HEK293 (cell line): ENCODE data around the gene LRRTM4.

ENCODE experiments used
- CTCF ChIA-PET: fragments of 350-600 bp; formaldehyde crosslinking; extraction: SDS; loops from one replicate; lab custom pipeline; 2021; ENCODE audit warnings: antibody characterized with exemption; lab: Yijun Ruan, JAX
- POLR2A ChIA-PET: fragments of 300-600 bp; formaldehyde crosslinking; extraction: SDS; loops from one replicate; lab custom pipeline; 2020; ENCODE audit warnings: antibody characterized with exemption, inconsistent platforms; lab: Yijun Ruan, JAX
- H3K27ac ChIP-seq: fragments of 200-500 bp; sonication (Bioruptor generic); 2 replicates; pipeline ENCODE4 v1.5.1; 2014; ENCODE audit warnings: low read depth, low read length, control low read depth, inconsistent platforms; ENCODE audit errors: extremely low read depth
- H3K36me3 ChIP-seq, 2 experiments: fragments of 200-500 bp in 1 of 2; sonication (Bioruptor generic) in 1 of 2; 1 replicate in 1 of 2; 2 replicates in 1 of 2; pipeline ENCODE4 v1.5.1; 2014 to 2017; ENCODE audit warnings: inconsistent platforms in 2 of 2, low read length in 2 of 2; ENCODE audit not compliant: control insufficient read depth in 2 of 2, insufficient read depth in 1 of 2
- H3K4me1 ChIP-seq: fragments of 200-500 bp; sonication (Bioruptor generic); 2 replicates; pipeline ENCODE4 v1.5.1; 2014; ENCODE audit warnings: mild to moderate bottlenecking, low read length, inconsistent platforms; ENCODE audit not compliant: control insufficient read depth, insufficient read depth
- H3K4me3 ChIP-seq: 2 replicates; pipeline ENCODE4 v1.5.1; 2011; ENCODE audit warnings: low read depth, mild to moderate bottlenecking, control low read depth, low read length, moderate library complexity
- H3K9me3 ChIP-seq: fragments of 200-500 bp; sonication (Bioruptor generic); 2 replicates; pipeline ENCODE4 v1.5.1; 2014; ENCODE audit warnings: low read depth, low read length, inconsistent platforms; ENCODE audit not compliant: control insufficient read depth, insufficient read depth
- KLF16 ChIP-seq: fragments of 450-650 bp; formaldehyde crosslinking; IDR thresholded peaks from 2 replicates; pipeline ENCODE4 v1.5.1; 2017; ENCODE audit warnings: missing biosample characterization, missing genetic modification characterization
- OSR2 ChIP-seq: fragments of 450-650 bp; formaldehyde crosslinking; IDR thresholded peaks from 2 replicates; pipeline ENCODE4 v1.5.1; 2016; ENCODE audit warnings: missing biosample characterization, missing genetic modification characterization
- SETDB1 ChIP-seq: IDR thresholded peaks from one replicate; pipeline ENCODE4 v1.6.1; 2017; ENCODE audit warnings: mild to moderate bottlenecking, low read length, moderate library complexity, mixed read lengths; ENCODE audit not compliant: insufficient read length
- YY2 ChIP-seq: fragments of 450-650 bp; formaldehyde crosslinking; IDR thresholded peaks from 2 replicates; pipeline ENCODE4 v1.5.1; 2016; ENCODE audit warnings: missing biosample characterization, missing genetic modification characterization
- ZFP3 ChIP-seq: fragments of 450-650 bp; formaldehyde crosslinking; IDR thresholded peaks from 2 replicates; pipeline ENCODE4 v1.5.1; 2016; ENCODE audit warnings: low read depth, missing biosample characterization, missing genetic modification characterization
- ZFP41 ChIP-seq: fragments of 450-650 bp; formaldehyde crosslinking; IDR thresholded peaks from 2 replicates; pipeline ENCODE4 v1.5.1; 2016; ENCODE audit warnings: missing biosample characterization, missing genetic modification characterization, borderline replicate concordance
- ZNF112 ChIP-seq: fragments of 450-650 bp; formaldehyde crosslinking; IDR thresholded peaks from 2 replicates; pipeline ENCODE4 v1.5.0; 2017; ENCODE audit warnings: missing biosample characterization, missing genetic modification characterization
- ZNF114 ChIP-seq: fragments of 450-650 bp; formaldehyde crosslinking; IDR thresholded peaks from 2 replicates; pipeline ENCODE4 v1.5.0; 2017; ENCODE audit warnings: missing biosample characterization, missing genetic modification characterization
- ZNF174 ChIP-seq: fragments of 450-650 bp; formaldehyde crosslinking; IDR thresholded peaks from 2 replicates; pipeline ENCODE4 v1.5.0; 2017; ENCODE audit warnings: missing biosample characterization, mild to moderate bottlenecking, missing genetic modification characterization
- ZNF214 ChIP-seq: fragments of 450-650 bp; formaldehyde crosslinking; IDR thresholded peaks from 2 replicates; pipeline ENCODE4 v1.5.1; 2017; ENCODE audit warnings: missing biosample characterization, mild to moderate bottlenecking, missing genetic modification characterization, borderline replicate concordance
- ZNF302 ChIP-seq: fragments of 450-650 bp; formaldehyde crosslinking; IDR thresholded peaks from 2 replicates; pipeline ENCODE4 v1.5.1; 2016; ENCODE audit warnings: missing biosample characterization, missing genetic modification characterization, low read depth
- ZNF324 ChIP-seq: fragments of 450-650 bp; formaldehyde crosslinking; IDR thresholded peaks from 2 replicates; pipeline ENCODE4 v1.5.1; 2016; ENCODE audit warnings: missing biosample characterization, missing genetic modification characterization
- ZNF394 ChIP-seq: fragments of 450-650 bp; formaldehyde crosslinking; IDR thresholded peaks from 2 replicates; pipeline ENCODE4 v1.5.1; 2016; ENCODE audit warnings: missing biosample characterization, missing genetic modification characterization, mild to moderate bottlenecking, moderate library complexity, borderline replicate concordance
- ZNF416 ChIP-seq: fragments of 450-650 bp; formaldehyde crosslinking; IDR thresholded peaks from 2 replicates; pipeline ENCODE4 v1.5.1; 2016; ENCODE audit warnings: missing biosample characterization, missing genetic modification characterization
- ZNF514 ChIP-seq: fragments of 450-650 bp; formaldehyde crosslinking; IDR thresholded peaks from 2 replicates; pipeline ENCODE4 v1.5.1; 2016; ENCODE audit warnings: missing biosample characterization, missing genetic modification characterization
- ZNF530 ChIP-seq: fragments of 450-650 bp; formaldehyde crosslinking; IDR thresholded peaks from 2 replicates; pipeline ENCODE4 v1.5.1; 2016; ENCODE audit warnings: low read depth, missing biosample characterization, missing genetic modification characterization
- ZNF544 ChIP-seq: fragments of 450-650 bp; formaldehyde crosslinking; IDR thresholded peaks from 2 replicates; pipeline ENCODE4 v1.5.0; 2017; ENCODE audit warnings: missing biosample characterization, missing genetic modification characterization
- ZNF585B ChIP-seq: fragments of 450-650 bp; formaldehyde crosslinking; IDR thresholded peaks from 2 replicates; pipeline ENCODE4 v1.5.1; 2016; ENCODE audit warnings: missing biosample characterization, missing genetic modification characterization
- ZNF660 ChIP-seq: fragments of 450-650 bp; IDR thresholded peaks from 2 replicates; pipeline ENCODE4 v1.5.1; 2018; ENCODE audit warnings: missing biosample characterization, mild to moderate bottlenecking, missing genetic modification characterization
- ZXDB ChIP-seq: fragments of 450-650 bp; formaldehyde crosslinking; IDR thresholded peaks from 2 replicates; pipeline ENCODE4 v1.5.1; 2016; ENCODE audit warnings: missing biosample characterization, missing genetic modification characterization
- TF ChIP-seq, protein P1 (sequence below): fragments of 450-650 bp; formaldehyde crosslinking; IDR thresholded peaks from 2 replicates; pipeline ENCODE4 v1.5.1; 2016; ENCODE audit warnings: missing biosample characterization, missing genetic modification characterization, low read depth
- TF ChIP-seq, protein P2 (sequence below): fragments of 450-650 bp; formaldehyde crosslinking; IDR thresholded peaks from 2 replicates; pipeline ENCODE4 v1.5.1; 2016; ENCODE audit warnings: missing biosample characterization, missing genetic modification characterization, low read depth
- TF ChIP-seq, protein P3 (sequence below): fragments of 450-650 bp; formaldehyde crosslinking; IDR thresholded peaks from 2 replicates; pipeline ENCODE4; 2016; ENCODE audit warnings: missing biosample characterization, missing genetic modification characterization
- TF ChIP-seq, protein P4 (sequence below): fragments of 450-650 bp; formaldehyde crosslinking; IDR thresholded peaks from 2 replicates; pipeline ENCODE4 v1.5.1; 2016; ENCODE audit warnings: missing biosample characterization, missing genetic modification characterization, borderline replicate concordance
- TF ChIP-seq, protein P5 (sequence below): fragments of 450-650 bp; formaldehyde crosslinking; IDR thresholded peaks from 2 replicates; pipeline ENCODE4 v1.5.0; 2017; ENCODE audit warnings: missing biosample characterization, missing genetic modification characterization, borderline replicate concordance

Gene LRRTM4

DNA sequence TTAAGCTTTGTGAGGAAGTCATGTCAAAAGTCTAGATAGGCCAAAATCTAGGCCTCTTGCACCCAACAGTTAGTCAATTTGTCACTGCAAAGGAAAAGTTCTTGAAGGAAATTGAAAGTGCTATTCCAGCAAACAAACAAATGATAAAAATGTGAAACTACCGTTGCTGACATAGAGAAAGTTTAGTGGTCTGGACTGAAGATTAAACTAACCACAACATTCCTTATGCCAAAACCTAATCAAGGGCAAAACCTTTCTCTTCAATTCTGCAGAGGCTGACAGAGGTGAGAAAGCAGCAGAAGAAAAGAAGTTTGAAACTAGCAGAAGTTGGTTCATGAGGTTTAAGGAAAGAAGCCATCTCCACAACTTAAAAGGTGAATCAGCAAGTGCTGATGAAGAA, 44.0 kb upstream of the LRRTM4 start:
- H3K36me3 ChIP-seq = no peaks in the 10 kb centered on the region
- TF ChIP-seq ZNF394 (tag by site-specific recombination) (no peak), ZFP41 (tag by site-specific recombination) (no peak), ZNF114 (tag by site-specific recombination) (no peak), OSR2 (no peak), ZNF514 (no peak), YY2 (tag by site-specific recombination) (no peak), ZXDB (tag by site-specific recombination) (no peak), ZNF530 (no peak), ZNF112 (no peak)
- TF ChIP-seq, protein P1, sequence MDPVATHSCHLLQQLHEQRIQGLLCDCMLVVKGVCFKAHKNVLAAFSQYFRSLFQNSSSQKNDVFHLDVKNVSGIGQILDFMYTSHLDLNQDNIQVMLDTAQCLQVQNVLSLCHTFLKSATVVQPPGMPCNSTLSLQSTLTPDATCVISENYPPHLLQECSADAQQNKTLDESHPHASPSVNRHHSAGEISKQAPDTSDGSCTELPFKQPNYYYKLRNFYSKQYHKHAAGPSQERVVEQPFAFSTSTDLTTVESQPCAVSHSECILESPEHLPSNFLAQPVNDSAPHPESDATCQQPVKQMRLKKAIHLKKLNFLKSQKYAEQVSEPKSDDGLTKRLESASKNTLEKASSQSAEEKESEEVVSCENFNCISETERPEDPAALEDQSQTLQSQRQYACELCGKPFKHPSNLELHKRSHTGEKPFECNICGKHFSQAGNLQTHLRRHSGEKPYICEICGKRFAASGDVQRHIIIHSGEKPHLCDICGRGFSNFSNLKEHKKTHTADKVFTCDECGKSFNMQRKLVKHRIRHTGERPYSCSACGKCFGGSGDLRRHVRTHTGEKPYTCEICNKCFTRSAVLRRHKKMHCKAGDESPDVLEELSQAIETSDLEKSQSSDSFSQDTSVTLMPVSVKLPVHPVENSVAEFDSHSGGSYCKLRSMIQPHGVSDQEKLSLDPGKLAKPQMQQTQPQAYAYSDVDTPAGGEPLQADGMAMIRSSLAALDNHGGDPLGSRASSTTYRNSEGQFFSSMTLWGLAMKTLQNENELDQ = no peak
- TF ChIP-seq, protein P2, sequence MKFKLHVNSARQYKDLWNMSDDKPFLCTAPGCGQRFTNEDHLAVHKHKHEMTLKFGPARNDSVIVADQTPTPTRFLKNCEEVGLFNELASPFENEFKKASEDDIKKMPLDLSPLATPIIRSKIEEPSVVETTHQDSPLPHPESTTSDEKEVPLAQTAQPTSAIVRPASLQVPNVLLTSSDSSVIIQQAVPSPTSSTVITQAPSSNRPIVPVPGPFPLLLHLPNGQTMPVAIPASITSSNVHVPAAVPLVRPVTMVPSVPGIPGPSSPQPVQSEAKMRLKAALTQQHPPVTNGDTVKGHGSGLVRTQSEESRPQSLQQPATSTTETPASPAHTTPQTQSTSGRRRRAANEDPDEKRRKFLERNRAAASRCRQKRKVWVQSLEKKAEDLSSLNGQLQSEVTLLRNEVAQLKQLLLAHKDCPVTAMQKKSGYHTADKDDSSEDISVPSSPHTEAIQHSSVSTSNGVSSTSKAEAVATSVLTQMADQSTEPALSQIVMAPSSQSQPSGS (tag by site-specific recombination) = no peak
- no peak overlapping the region for H3K4me3 ChIP-seq
- POLR2A ChIA-PET = no interaction called here
- H3K27ac ChIP-seq = no peak overlapping the region
- CTCF ChIA-PET = no interaction called here
- no peaks in the 10 kb centered on the region for H3K4me1 ChIP-seq
- H3K9me3 ChIP-seq = no peaks in the 10 kb centered on the region

DNA sequence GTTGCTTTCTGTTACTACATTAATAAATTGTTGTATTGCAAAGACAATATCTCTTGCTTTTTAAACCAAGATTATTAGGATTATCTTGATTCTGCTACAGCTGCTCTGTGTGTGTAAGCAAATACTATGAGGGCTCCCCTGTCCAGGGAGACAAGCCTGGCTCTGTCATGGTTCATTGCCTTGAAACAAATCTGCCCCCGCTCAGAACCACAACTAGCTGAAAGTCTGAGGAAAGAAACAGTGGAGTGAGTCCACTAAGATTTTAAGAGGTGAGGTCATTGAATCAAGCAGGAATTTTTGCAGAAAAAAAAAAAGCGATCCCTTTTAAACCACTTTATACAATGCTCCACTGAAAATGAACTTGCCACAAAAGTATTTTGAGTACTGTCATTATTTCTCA, 30.8 kb upstream of the LRRTM4 start:
- H3K36me3 ChIP-seq = no peaks in the 10 kb centered on the region
- TF ChIP-seq, protein P3, sequence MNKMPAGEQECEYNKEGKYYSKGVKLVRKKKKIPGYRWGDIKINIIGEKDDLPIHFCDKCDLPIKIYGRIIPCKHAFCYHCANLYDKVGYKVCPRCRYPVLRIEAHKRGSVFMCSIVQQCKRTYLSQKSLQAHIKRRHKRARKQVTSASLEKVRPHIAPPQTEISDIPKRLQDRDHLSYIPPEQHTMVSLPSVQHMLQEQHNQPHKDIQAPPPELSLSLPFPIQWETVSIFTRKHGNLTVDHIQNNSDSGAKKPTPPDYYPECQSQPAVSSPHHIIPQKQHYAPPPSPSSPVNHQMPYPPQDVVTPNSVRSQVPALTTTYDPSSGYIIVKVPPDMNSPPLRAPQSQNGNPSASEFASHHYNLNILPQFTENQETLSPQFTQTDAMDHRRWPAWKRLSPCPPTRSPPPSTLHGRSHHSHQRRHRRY (tag by site-specific recombination) = no peak
- TF ChIP-seq ZNF416 (tag by site-specific recombination) (no peak), KLF16 (tag by site-specific recombination) (no peak)
- TF ChIP-seq, all 188 proteins: peak for 0
- CTCF ChIA-PET = no interaction called here
- Histone ChIP-seq H3K27ac (no peak overlapping the region), H3K4me3 (no peak overlapping the region), H3K4me1 (no peaks in the 10 kb centered on the region), H3K9me3 (no peaks in the 10 kb centered on the region)
- POLR2A ChIA-PET = interaction anchor here (0.6 kb wide), 1 partner anchor 216 kb away, joined by 3 read pairs; no protein-coding TSS in a partner anchor

DNA sequence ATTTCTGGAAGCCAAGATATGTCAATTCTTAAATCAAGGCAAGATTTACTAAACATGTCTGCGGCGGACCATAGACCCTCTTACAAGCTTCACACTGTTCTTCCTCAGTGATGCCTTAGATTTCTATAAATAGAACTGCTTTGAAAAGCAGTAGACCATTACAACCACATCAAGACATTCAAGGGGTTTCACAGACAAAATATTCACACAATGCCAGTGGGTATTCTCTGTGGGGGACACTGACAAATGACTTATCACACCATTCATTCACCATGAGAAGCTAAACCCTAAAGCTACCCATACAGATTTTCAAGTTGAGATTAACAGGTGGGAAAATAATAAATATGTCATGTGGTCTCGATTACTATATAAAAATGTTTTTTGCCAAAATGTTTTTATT, 15.9 kb upstream of the LRRTM4 start:
- POLR2A ChIA-PET = no interaction called here
- CTCF ChIA-PET = no interaction called here

More for the DNA sequence above, 15.9 kb upstream of the LRRTM4 start:
- H3K4me1 ChIP-seq = no peaks in the 10 kb centered on the region
- H3K9me3 ChIP-seq = no peaks in the 10 kb centered on the region
- TF ChIP-seq ZNF174 (tag by site-specific recombination) (no peak), ZNF302 (tag by site-specific recombination) (no peak), ZFP3 (tag by site-specific recombination) (no peak), ZNF214 (no peak), ZNF660 (tag by site-specific recombination) (no peak), ZNF324 (tag by site-specific recombination) (no peak), SETDB1 (no peak), ZNF544 (tag by site-specific recombination) (no peak), ZNF585B (no peak)
- TF ChIP-seq, protein P4, sequence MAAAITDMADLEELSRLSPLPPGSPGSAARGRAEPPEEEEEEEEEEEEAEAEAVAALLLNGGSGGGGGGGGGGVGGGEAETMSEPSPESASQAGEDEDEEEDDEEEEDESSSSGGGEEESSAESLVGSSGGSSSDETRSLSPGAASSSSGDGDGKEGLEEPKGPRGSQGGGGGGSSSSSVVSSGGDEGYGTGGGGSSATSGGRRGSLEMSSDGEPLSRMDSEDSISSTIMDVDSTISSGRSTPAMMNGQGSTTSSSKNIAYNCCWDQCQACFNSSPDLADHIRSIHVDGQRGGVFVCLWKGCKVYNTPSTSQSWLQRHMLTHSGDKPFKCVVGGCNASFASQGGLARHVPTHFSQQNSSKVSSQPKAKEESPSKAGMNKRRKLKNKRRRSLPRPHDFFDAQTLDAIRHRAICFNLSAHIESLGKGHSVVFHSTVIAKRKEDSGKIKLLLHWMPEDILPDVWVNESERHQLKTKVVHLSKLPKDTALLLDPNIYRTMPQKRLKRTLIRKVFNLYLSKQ = no peak
- TF ChIP-seq, protein P5, sequence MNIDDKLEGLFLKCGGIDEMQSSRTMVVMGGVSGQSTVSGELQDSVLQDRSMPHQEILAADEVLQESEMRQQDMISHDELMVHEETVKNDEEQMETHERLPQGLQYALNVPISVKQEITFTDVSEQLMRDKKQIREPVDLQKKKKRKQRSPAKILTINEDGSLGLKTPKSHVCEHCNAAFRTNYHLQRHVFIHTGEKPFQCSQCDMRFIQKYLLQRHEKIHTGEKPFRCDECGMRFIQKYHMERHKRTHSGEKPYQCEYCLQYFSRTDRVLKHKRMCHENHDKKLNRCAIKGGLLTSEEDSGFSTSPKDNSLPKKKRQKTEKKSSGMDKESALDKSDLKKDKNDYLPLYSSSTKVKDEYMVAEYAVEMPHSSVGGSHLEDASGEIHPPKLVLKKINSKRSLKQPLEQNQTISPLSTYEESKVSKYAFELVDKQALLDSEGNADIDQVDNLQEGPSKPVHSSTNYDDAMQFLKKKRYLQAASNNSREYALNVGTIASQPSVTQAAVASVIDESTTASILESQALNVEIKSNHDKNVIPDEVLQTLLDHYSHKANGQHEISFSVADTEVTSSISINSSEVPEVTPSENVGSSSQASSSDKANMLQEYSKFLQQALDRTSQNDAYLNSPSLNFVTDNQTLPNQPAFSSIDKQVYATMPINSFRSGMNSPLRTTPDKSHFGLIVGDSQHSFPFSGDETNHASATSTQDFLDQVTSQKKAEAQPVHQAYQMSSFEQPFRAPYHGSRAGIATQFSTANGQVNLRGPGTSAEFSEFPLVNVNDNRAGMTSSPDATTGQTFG (tag by site-specific recombination) = no peak
- H3K27ac ChIP-seq = no peak overlapping the region
- no peak overlapping the region for H3K4me3 ChIP-seq
- no peaks in the 10 kb centered on the region for H3K36me3 ChIP-seq
